ENCODE measurements around the gene MED22. TPM values are rescaled to one million over a fixed set of nuclear protein-coding genes. Genes with fewer than 3 reads are reported as not detected.
A peak's percentile ranks its signal among the peaks of the same experiment; 100 is the strongest.
"Not testable (repeated sequence)": the region's sequence is repeated elsewhere in the genome, so short reads cannot be mapped to it uniquely, and the experiment has no call there.

Gene MED22
- total RNA-seq, 2 donors from 2014 or later, result 34.8 to 43.3 TPM

GRCh38 chr9:133344979-133345378 lies 3.0 kb downstream of the MED22 start:
- Mint-ChIP-seq H3K4me3 (no peak overlapping the region), H3K27me3 (no peaks in the 10 kb centered on the region), H3K27ac (no peak overlapping the region), H3K4me1 (ENCODE audit: low read depth in 2 of 2) (peaks cover 51 to 53% of the 10 kb centered on the region in 2 donors), H3K36me3 (peaks cover 22% of the 10 kb centered on the region), H3K9me3 (no peaks in the 10 kb centered on the region)
- DNase-seq (ENCODE audit: low spot score) (no peak), ATAC-seq (no peak)

DNA sequence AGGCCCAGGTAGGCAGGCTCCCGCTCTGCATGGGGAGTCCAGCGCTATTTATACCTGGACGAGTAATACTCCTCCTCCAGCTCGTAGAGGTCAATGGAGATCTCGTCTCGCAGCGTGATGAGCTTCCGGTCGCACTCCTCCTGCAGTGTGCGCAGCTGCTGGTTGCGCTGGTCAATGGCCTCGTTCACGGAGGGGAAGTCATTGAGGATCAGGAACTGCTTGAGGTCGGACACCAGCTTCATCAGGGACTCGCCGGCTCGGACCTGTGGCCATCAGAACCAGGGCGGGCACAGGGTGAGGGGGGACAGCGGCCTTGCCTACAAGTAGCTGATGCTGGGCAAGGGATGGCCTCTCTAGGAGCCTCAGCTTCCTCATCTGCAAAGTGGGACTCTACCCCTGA lies 3.9 kb downstream of the MED22 start:
- Mint-ChIP-seq H3K9me3 (no peaks in the 10 kb centered on the region), H3K36me3 (peaks cover 14% of the 10 kb centered on the region), H3K27me3 (no peaks in the 10 kb centered on the region), H3K4me3 (no peak overlapping the region), H3K27ac (no peak overlapping the region), H3K4me1 (ENCODE audit: low read depth in 2 of 2) (peaks cover 51 to 52% of the 10 kb centered on the region in 2 donors)
- no peak for ATAC-seq
- no peak for DNase-seq (ENCODE audit: low spot score)

GRCh38 chr9:133342570-133342969 lies 5.4 kb downstream of the MED22 start:
- peak overlapping the region in 1 of 2 donors; percentile 74 for H3K27ac Mint-ChIP-seq
- DNase-seq (ENCODE audit: low spot score), result no peak
- H3K4me3 Mint-ChIP-seq, result no peak overlapping the region
- no peak for ATAC-seq
- no peaks in the 10 kb centered on the region for H3K27me3 Mint-ChIP-seq
- H3K36me3 Mint-ChIP-seq, result peaks cover 6% of the 10 kb centered on the region
- H3K9me3 Mint-ChIP-seq, result no peaks in the 10 kb centered on the region
- peaks cover 48 to 49% of the 10 kb centered on the region in 2 donors for H3K4me1 Mint-ChIP-seq (ENCODE audit: low read depth in 2 of 2)

DNA sequence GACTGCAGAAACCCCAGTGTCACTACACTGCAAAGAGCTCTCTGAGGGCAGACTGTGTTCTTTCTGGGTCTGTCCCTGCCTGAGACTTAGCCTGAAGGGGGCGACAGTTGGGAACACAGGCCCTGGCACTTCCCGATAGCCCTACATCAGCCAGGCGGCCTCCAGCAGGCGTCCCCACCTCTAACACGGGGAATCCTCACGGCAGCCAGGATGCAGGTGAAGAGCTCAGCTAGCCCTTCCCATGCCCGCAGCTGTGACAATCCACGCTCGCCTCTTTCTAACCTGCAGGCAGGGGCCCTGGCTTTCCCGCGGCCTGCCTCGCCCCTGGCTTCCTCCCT lies 5.9 kb downstream of the MED22 start:
- peak overlapping the region; percentile 74 to 86 for H3K27ac Mint-ChIP-seq
- no peaks in the 10 kb centered on the region for H3K9me3 Mint-ChIP-seq
- no peaks in the 10 kb centered on the region for H3K27me3 Mint-ChIP-seq
- peaks cover 46 to 47% of the 10 kb centered on the region in 2 donors for H3K4me1 Mint-ChIP-seq (ENCODE audit: low read depth in 2 of 2)
- peak overlapping the region; percentile 58 for H3K4me3 Mint-ChIP-seq
- peaks cover 6% of the 10 kb centered on the region for H3K36me3 Mint-ChIP-seq
- DNase-seq (ENCODE audit: low spot score), result no peak
- no peak for ATAC-seq

DNA sequence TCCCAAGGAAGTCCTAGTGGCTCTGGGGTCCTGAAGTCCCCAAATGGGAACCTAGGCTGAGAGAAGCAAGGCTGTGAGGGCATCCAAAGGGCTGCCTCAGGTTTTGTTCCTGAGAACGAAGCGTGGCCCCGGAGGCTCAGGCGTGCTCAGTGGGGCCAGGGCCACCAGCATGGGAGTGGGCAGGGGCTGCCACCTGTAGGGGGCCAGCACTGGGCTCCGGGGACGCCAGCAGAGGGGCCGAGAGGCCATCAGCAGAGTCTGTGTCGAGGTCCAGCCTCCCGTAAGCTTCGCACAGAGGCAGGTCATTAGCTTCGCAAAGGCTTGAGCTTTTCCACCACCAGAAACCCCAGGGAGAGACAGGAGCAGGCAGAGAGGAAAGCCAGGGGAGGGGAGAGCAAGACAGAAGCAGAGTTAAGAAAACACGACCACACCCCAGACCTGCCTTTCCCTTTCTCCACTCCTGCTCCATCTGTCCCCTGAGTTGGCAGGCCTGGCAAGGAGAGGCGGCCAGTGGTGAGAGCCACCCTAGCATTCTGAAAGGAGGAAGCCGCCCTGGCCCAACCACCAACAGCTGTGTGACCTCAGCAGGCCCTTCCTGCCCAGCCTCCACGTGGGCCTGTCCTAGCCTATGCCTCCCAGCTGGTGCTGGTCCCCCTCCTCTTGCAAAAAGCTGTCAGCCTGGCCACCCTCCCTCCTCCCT lies 6.4 kb downstream of the MED22 start:
- Mint-ChIP-seq H3K36me3 (peaks cover 6% of the 10 kb centered on the region), H3K9me3 (no peaks in the 10 kb centered on the region), H3K27ac (peak overlapping the region; percentile 74 to 86), H3K27me3 (no peaks in the 10 kb centered on the region), H3K4me1 (ENCODE audit: low read depth in 2 of 2) (peaks cover 41 to 42% of the 10 kb centered on the region in 2 donors), H3K4me3 (peak overlapping the region; percentile 58)
- ATAC-seq (peak; percentile 77 to 90), DNase-seq (ENCODE audit: low spot score) (peak; percentile 69)

DNA sequence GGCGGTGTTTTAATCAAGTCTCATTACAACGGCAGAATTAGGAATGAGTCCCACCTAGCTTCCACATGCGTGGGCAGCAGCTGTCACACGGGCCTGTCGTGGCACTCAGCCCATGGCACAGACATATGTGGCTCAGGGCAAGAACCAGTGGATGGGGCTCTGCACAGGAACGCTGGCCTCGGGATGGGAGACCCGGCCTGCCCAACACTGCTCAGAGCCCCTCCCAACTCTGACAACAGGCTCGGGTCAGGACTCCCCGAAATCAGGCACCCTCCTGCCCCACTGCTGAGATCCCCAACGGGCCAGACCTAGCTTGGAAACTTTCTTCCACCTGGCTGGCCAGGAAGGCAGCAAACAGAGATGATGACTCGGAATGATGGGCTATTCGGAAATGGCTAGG lies 7.0 kb downstream of the MED22 start:
- Mint-ChIP-seq H3K9me3 (no peaks in the 10 kb centered on the region), H3K4me1 (ENCODE audit: low read depth in 2 of 2) (peaks cover 38 to 40% of the 10 kb centered on the region in 2 donors), H3K4me3 (peak overlapping the region; percentile 56), H3K27ac (peak overlapping the region; percentile 74 to 86), H3K27me3 (no peaks in the 10 kb centered on the region), H3K36me3 (peaks cover 6% of the 10 kb centered on the region)
- no peak for ATAC-seq
- DNase-seq (ENCODE audit: low spot score), result no peak

DNA sequence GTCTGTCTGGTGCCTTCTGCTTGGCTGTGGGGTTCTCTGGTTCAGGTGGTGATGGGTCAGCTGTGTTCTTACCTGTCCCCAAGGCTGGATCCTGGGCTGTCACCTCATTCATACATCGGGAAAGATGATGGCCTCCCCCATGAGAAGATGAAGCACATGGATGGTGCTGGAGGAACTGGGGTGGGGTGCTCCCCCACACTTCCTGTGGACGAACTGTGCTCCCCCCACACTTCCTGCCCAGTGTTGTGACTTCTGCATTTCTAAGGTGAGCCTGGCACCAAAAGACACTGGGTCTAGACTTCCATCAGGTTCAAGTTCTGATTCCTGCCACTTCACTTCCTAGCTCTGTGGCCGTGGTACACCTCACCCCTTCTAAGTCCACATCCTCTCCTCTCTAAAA lies 7.7 kb downstream of the MED22 start:
- H3K27ac Mint-ChIP-seq, result peak overlapping the region; percentile 74 to 86
- no peaks in the 10 kb centered on the region for H3K27me3 Mint-ChIP-seq
- peaks cover 6% of the 10 kb centered on the region for H3K36me3 Mint-ChIP-seq
- no peaks in the 10 kb centered on the region for H3K9me3 Mint-ChIP-seq
- peaks cover 41 to 45% of the 10 kb centered on the region in 2 donors for H3K4me1 Mint-ChIP-seq (ENCODE audit: low read depth in 2 of 2)
- no peak for DNase-seq (ENCODE audit: low spot score)
- ATAC-seq, result no peak
- peak overlapping the region; percentile 56 for H3K4me3 Mint-ChIP-seq

DNA sequence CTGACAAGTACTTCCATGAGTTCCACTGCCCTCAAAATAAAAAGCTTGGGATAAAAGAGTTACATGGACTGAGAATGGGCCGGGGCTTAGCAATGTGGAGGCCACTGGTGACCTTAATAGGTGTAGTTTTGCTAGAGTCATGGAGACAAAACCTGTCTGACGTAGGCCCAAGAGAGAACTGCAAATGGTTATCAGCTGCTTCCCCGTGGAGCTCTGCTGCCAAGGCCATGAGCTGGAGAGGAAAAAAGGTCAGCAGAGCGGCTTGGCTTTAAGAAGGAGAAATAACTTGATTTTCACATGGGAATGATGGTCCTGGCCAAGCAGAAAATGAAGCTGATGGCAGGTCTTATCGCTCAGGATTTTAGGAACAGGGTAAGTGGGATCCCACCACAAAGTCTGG lies 8.3 kb downstream of the MED22 start:
- ATAC-seq (no peak), DNase-seq (ENCODE audit: low spot score) (no peak)
- H3K4me3 Mint-ChIP-seq, result peak overlapping the region; percentile 5
- peaks cover 6% of the 10 kb centered on the region for H3K36me3 Mint-ChIP-seq
- H3K4me1 Mint-ChIP-seq (ENCODE audit: low read depth in 2 of 2), result peaks cover 41 to 52% of the 10 kb centered on the region in 2 donors
- no peaks in the 10 kb centered on the region for H3K27me3 Mint-ChIP-seq
- peak overlapping the region; percentile 74 to 86 for H3K27ac Mint-ChIP-seq
- no peaks in the 10 kb centered on the region for H3K9me3 Mint-ChIP-seq

DNA sequence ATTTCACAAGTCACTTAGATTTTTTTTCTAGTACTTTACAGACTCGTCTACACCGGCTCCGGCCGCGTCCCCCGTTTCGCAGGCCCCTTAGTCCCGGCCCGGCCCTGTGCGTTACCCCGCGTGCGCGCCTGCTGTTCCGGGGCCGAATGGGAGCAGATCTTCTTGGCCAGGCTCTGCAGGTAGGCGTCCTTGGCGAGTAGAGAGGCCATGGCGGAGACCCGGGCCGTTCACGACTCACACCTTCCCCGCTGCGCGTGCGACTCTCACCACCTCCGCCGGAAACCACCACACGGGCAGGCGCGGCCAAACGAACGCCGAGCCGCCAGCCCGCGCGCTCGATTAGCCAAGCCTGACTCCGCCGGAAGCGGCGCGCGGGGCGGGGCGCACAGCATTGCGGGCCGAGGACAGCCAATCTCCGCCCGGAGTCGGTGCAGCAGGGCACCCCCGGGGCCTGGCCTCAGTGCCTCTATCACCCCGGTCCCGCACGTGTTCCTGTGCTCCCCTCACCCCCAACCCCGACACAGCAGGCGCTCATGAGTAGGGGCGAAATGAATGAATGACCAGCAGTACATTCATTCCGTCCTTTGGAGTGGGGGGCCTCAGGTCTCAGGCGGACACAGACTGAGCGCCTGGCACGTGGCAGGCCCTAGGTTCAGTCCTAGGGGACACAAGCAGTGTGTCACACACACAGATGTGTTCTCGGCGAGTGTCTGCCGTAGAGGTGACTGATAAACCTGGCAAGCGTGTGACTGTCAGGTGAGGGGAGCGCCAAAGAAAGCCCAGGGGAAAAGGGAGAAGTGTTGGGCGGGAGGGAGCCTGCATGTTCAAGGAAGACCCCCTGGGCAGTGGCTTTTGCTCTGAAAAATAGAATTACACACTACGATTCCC lies 11.8 kb downstream of the MED22 start, which contains the start of gene SURF6:
TSS of gene SURF6 (minus strand) at position 265 of the 888 bp plus-strand sequence. CDS start at position 209, 56 bp downstream.
- ATAC-seq (peak; percentile 97), DNase-seq (ENCODE audit: low spot score) (peak; percentile 95)
- Mint-ChIP-seq H3K36me3 (peaks cover 6% of the 10 kb centered on the region), H3K27ac (peak within 1 kb of the TSS; percentile 82 to 85), H3K4me1 (ENCODE audit: low read depth in 2 of 2) (peaks cover 38 to 47% of the 10 kb centered on the region in 2 donors), H3K4me3 (peak within 1 kb of the TSS; percentile 87), H3K27me3 (no peaks in the 10 kb centered on the region), H3K9me3 (no peaks in the 10 kb centered on the region)

DNA sequence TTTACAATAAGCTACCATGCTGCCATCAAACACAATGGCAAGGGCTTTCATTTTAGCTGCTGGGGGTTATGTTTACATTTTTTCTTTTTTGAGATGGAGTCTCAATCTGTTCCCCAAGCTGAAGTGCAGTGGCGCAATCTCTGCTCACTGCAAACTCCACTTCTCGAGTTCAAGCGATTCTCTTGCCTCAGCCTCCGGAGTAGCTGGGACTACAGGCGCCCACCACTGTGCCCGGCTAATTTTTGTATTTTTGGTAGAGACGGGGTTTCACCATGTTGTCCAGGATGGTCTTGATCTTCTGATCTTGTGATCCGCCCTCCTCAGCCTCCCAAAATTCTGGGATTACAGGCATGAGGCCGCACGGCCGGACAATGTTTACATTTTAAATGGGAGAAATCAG lies 13.0 kb downstream of the MED22 start:
- H3K4me1 Mint-ChIP-seq (ENCODE audit: low read depth in 2 of 2), result peaks cover 25 to 35% of the 10 kb centered on the region in 2 donors
- not testable (repeated sequence) for H3K9me3 Mint-ChIP-seq; H3K27me3 Mint-ChIP-seq; DNase-seq (ENCODE audit: low spot score); ATAC-seq
- H3K36me3 Mint-ChIP-seq, result peaks cover 11% of the 10 kb centered on the region
- H3K27ac Mint-ChIP-seq, result peak overlapping the region; percentile 82 to 85
- peak overlapping the region; percentile 87 for H3K4me3 Mint-ChIP-seq

DNA sequence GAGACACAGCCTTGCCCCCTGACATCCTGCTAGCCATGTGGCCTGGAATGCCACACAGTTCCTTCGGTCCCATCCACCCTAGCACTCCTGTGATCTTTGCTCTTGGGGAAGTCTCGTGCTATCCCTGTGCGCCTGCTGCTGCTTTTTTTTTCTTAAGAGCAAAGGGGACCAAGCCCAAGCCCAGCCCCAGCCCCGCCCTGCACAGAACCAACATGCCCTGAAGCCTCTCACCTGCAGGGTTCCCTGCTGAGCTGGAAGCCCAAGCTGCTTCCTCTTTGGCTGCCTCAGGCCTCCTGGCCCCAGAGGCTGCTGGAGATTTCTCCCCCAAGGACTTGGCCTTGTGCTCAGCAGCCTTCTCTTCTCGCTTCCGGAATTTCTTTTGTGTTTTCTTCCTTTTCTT lies 13.8 kb downstream of the MED22 start:
- peak overlapping the region; percentile 87 for H3K4me3 Mint-ChIP-seq

GRCh38 chr9:133333566-133333965 lies 14.4 kb downstream of the MED22 start:
- Mint-ChIP-seq H3K36me3 (peaks cover 5% of the 10 kb centered on the region), H3K9me3 (no peaks in the 10 kb centered on the region), H3K4me1 (ENCODE audit: low read depth in 2 of 2) (peaks cover 14 to 27% of the 10 kb centered on the region in 2 donors), H3K27me3 (no peaks in the 10 kb centered on the region), H3K4me3 (no peak overlapping the region), H3K27ac (peak overlapping the region in 1 of 2 donors; percentile 45)
- ATAC-seq (no peak), DNase-seq (ENCODE audit: low spot score) (no peak)

More for the DNA sequence above, 13.8 kb downstream of the MED22 start:
- Mint-ChIP-seq H3K27me3 (no peaks in the 10 kb centered on the region), H3K27ac (peak overlapping the region in 1 of 2 donors; percentile 45), H3K9me3 (no peaks in the 10 kb centered on the region), H3K4me1 (ENCODE audit: low read depth in 2 of 2) (peaks cover 19 to 28% of the 10 kb centered on the region in 2 donors), H3K36me3 (peaks cover 11% of the 10 kb centered on the region)
- ATAC-seq (no peak), DNase-seq (ENCODE audit: low spot score) (no peak)

- Mint-ChIP-seq H3K9me3 (no peaks in the 10 kb centered on the region), H3K27me3 (no peaks in the 10 kb centered on the region), H3K36me3 (peaks cover 5% of the 10 kb centered on the region), H3K27ac (no peak overlapping the region), H3K4me3 (no peak overlapping the region), H3K4me1 (ENCODE audit: low read depth in 2 of 2) (peaks cover 14 to 29% of the 10 kb centered on the region in 2 donors)
- ATAC-seq (no peak), DNase-seq (ENCODE audit: low spot score) (no peak)
Measured at GRCh38 chr9:133333011-133333410, 14.9 kb downstream of the MED22 start.

DNA sequence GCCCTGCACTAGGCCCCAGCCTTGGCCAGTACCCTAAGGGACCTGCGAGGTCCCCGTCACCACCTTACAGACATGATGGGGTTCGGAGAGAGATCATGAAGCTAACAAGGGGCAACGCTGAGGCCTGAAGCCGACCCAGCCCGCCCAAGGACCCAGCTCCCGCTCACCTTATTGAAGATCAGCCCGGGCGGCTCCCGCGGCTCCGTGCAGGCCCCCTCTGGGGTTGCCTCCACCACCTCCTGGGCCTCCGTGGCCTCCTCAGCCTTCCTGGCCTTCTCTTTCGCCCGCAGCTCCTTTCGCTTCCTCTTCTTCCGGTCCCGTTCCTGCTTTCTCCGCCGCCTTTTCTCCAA lies 15.6 kb downstream of the MED22 start:
- Mint-ChIP-seq H3K9me3 (no peaks in the 10 kb centered on the region), H3K4me3 (no peak overlapping the region), H3K27ac (no peak overlapping the region), H3K4me1 (ENCODE audit: low read depth in 2 of 2) (peaks cover 11 to 29% of the 10 kb centered on the region in 2 donors), H3K36me3 (peaks cover 5% of the 10 kb centered on the region), H3K27me3 (no peaks in the 10 kb centered on the region)
- DNase-seq (ENCODE audit: low spot score), result no peak
- ATAC-seq, result no peak

All from natural killer cell treated with Interleukin-12 subunit alpha and Interleukin-12 subunit beta and Interleukin-15 and Interleukin-18, amount 100 ng/mL, for 72 hours (primary cell).